Natural killer cell (primary cell): Measurements from ENCODE around the gene ASH1L. TPM values are rescaled to one million over a fixed set of nuclear protein-coding genes. Genes with fewer than 3 reads are reported as not detected.

Experiments
- ATAC-seq, 3 donors: fragments of 150-1000 bp in 2 of 3; fragments of 200-7000 bp in 1 of 3; cut with Tn5 transposase; 1 replicate in 1 of 3; 2 replicates in 2 of 3; pipeline ENCODE4 v1.10.0; 2021; ENCODE audit warnings: mild to moderate bottlenecking in 2 of 3, moderate library complexity in 2 of 3
- DNase-seq, 2 donors: peaks; one replicate each; pipeline versions ENCODE4 v3.0.0 to v3.0.0-alpha.2; 2013 to 2021; ENCODE audit warnings: mixed read lengths in 1 of 2
- H3K27ac ChIP-seq: one replicate; pipeline ENCODE4 v1.5.1; 2013; ENCODE audit warnings: mild to moderate bottlenecking, low read length
- H3K27me3 ChIP-seq: one replicate; pipeline ENCODE4 v1.6.1; 2013; ENCODE audit warnings: low read length; ENCODE audit not compliant: control insufficient read depth, insufficient read depth
- H3K36me3 ChIP-seq: one replicate; pipeline ENCODE4 v1.6.1; 2013; ENCODE audit warnings: low read length; ENCODE audit not compliant: control insufficient read depth, insufficient read depth
- H3K4me1 ChIP-seq: one replicate; pipeline ENCODE4 v1.6.1; 2013; ENCODE audit warnings: low read length; ENCODE audit not compliant: control insufficient read depth, insufficient read depth
- H3K4me3 ChIP-seq: one replicate; pipeline ENCODE4 v1.5.1; 2013; ENCODE audit warnings: low read length
- H3K9me3 ChIP-seq: one replicate; pipeline ENCODE4 v1.6.1; 2013; ENCODE audit warnings: low read length; ENCODE audit not compliant: control insufficient read depth, insufficient read depth
- H3K27ac Mint-ChIP-seq, 2 donors: one replicate each; pipeline ENCODE4 v1.8.0; 2022; ENCODE audit warnings: mild to moderate bottlenecking in 2 of 2, mixed read lengths in 2 of 2, moderate library complexity in 1 of 2
- H3K27me3 Mint-ChIP-seq, 2 donors: one replicate each; pipeline ENCODE4 v1.8.0; 2022; ENCODE audit warnings: low read depth in 2 of 2, mixed read lengths in 2 of 2
- H3K36me3 Mint-ChIP-seq: one replicate; pipeline ENCODE4 v1.8.0; 2022; ENCODE audit warnings: mixed read lengths
- H3K4me1 Mint-ChIP-seq, 2 donors: one replicate each; pipeline ENCODE4 v1.8.0; 2022; ENCODE audit warnings: mixed read lengths in 2 of 2
- H3K4me3 Mint-ChIP-seq: one replicate; pipeline ENCODE4 v1.8.0; 2022; ENCODE audit warnings: mild to moderate bottlenecking, moderate library complexity, mixed read lengths
- H3K9me3 Mint-ChIP-seq, 2 donors: one replicate each; pipeline ENCODE4 v1.8.0; 2022; ENCODE audit warnings: mixed read lengths in 2 of 2
- CTCF ChIP-seq: fragments of 200-600 bp; IDR thresholded peaks from one replicate; pipeline ENCODE4 v1.8.0; 2022; ENCODE audit warnings: antibody characterized with exemption
- WGBS: methylation state at CpG from one replicate; pipeline ENCODE4 v1.1.7; 2013; ENCODE audit warnings: missing lambda C conversion rate; ENCODE audit not compliant: insufficient coverage; 5-methylcytosine and 5-hydroxymethylcytosine counted together
- intact Hi-C: fragments of 100-400 bp; cut with micrococcal nuclease; formaldehyde crosslinking; loops from one replicate; pipeline ENCODE4 v1.14.2; 2022
- total RNA-seq, 4 donors: library from RNA; stranded (reverse); fragments of 120-200 nt in 1 of 4; gene quantifications; one replicate each; pipeline versions ENCODE4 v1.2.3 to v1.2.4, GENCODE V29; 2013 to 2022

The ASH1L gene
- total RNA-seq, 3 donors from 2014 or later (not counting 1 experiment from before 2014, with no cell fraction given): 82.2 to 99.5 (median 91.9) TPM

DNA sequence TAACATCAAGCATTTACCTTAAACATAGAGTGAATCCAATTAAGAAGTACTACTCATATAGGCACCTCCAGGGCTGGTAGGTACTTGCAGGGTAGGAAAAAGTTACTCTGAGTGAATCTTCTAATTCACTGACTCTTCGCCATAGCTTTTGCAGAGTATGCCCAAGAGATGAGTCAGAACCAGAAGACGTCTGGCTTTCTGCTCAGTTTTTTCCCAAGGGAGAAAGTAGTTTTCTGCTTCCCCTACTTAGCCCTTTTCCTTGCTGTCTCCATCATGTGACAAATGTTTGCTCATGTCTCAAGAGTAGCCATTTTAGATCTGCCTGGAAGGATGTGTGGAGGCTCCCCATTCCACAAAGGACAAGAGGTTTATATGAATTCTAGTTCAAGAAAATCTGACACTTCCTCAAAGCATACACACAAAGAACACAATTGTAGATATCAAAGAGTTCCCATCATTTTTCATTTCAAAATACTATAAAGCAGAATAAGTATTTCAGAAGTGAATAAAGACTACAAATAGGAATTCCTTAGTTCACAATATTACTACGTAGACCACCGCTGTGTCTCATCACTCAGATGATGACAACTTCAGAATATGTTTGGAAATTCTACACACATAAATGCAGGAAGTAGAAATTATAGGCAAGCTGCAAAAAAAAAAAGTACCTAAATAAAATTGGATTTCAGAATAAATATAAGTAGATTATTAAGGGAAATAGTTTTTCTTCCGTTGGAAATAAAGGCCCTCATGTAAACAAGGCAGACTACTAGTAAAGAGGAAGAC is 98.5 kb downstream of the ASH1L start:
- 83% methylated on average over 2 of the region's 5 CpGs for WGBS
- intact Hi-C loops: no loop called here
- Mint-ChIP-seq H3K4me1 (peaks cover 22 to 37% of the 10 kb centered on the region in 2 donors), H3K27ac (peak overlapping the region; percentile 53 to 65), H3K27me3 (no peaks in the 10 kb centered on the region), H3K4me3 (no peak overlapping the region), H3K9me3 (no peaks in the 10 kb centered on the region), H3K36me3 (no peaks in the 10 kb centered on the region)
- ATAC-seq (no peak), DNase-seq (no peak)
- Histone ChIP-seq H3K27me3 (no peaks in the 10 kb centered on the region), H3K36me3 (peaks cover 11% of the 10 kb centered on the region), H3K4me1 (no peaks in the 10 kb centered on the region), H3K27ac (no peak overlapping the region), H3K4me3 (no peak overlapping the region), H3K9me3 (no peaks in the 10 kb centered on the region)
- no peak for TF ChIP-seq CTCF

- Mint-ChIP-seq H3K27me3 (no peaks in the 10 kb centered on the region), H3K27ac (no peak overlapping the region), H3K9me3 (no peaks in the 10 kb centered on the region), H3K4me3 (no peak overlapping the region), H3K4me1 (peaks cover 5 to 7% of the 10 kb centered on the region in 2 donors), H3K36me3 (no peaks in the 10 kb centered on the region)
- Histone ChIP-seq H3K4me1 (no peaks in the 10 kb centered on the region), H3K27me3 (no peaks in the 10 kb centered on the region), H3K4me3 (no peak overlapping the region), H3K9me3 (no peaks in the 10 kb centered on the region), H3K27ac (no peak overlapping the region), H3K36me3 (peaks cover 26% of the 10 kb centered on the region)
- no peak for TF ChIP-seq CTCF
- ATAC-seq (no peak), DNase-seq (no peak)
- intact Hi-C loops: no loop called here
- 92% methylated on average over 4 of the region's 4 CpGs for WGBS
Observed at GRCh38 chr1:155458111-155458510, 104.5 kb downstream of the ASH1L start.

DNA sequence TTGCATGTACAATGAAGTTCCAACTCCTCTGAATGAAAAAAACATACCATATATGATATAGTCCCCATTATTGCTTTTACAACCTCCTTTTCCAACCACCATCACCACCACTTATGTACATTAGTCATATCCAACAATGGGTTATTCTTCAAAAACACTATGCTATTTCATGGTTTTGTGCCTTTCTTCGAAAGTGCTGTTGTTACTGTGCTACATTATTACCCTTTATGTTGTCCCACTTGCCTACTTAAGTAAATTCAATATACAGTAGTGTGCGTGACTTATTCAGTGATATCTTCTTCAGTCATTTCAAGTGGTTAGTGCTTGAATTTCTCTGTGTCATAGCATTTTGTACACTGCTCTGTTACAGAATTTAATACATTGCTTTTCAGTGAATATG is 105.3 kb downstream of the ASH1L start:
- Histone ChIP-seq H3K4me1 (no peaks in the 10 kb centered on the region), H3K9me3 (no peaks in the 10 kb centered on the region), H3K36me3 (peaks cover 24% of the 10 kb centered on the region), H3K27me3 (no peaks in the 10 kb centered on the region), H3K4me3 (no peak overlapping the region), H3K27ac (no peak overlapping the region)
- H3K4me3 Mint-ChIP-seq: no peak overlapping the region
- peaks cover 5 to 6% of the 10 kb centered on the region in 2 donors for H3K4me1 Mint-ChIP-seq
- no peak for TF ChIP-seq CTCF
- DNase-seq (no peak), ATAC-seq (no peak)
- no peaks in the 10 kb centered on the region for H3K36me3 Mint-ChIP-seq
- 100% methylated on average over 1 of the region's 2 CpGs for WGBS
- peak overlapping the region in 1 of 2 donors; percentile 16 for H3K27ac Mint-ChIP-seq
- intact Hi-C loops: no loop called here
- no peaks in the 10 kb centered on the region for H3K27me3 Mint-ChIP-seq
- no peaks in the 10 kb centered on the region for H3K9me3 Mint-ChIP-seq
